ENCODE measurements around the gene ZDHHC19. TPM values are rescaled to one million over a fixed set of nuclear protein-coding genes. Genes with fewer than 3 reads are reported as not detected.

ZDHHC19 gene
- total RNA-seq, 6 experiments from 2014 or later = 0.18 to 5.8 (median 0.80) TPM

- H3K27ac ChIP-seq = peak overlapping the region in 1 of 3 donors; percentile 15
- no peaks in the 10 kb centered on the region for H3K9me3 ChIP-seq
- DNase-seq (no peak), ATAC-seq (peak in 1 of 4 donors; percentile 33)
- no peaks in the 10 kb centered on the region for H3K27me3 ChIP-seq
- intact Hi-C loops (cut with DNase I) = no loop called here
- H3K36me3 ChIP-seq = peaks cover 5 to 54% (median 19%) of the 10 kb centered on the region in 4 donors
- TF ChIP-seq POLR2A (IDR thresholded peaks at IDR 0.05) (no peak), CTCF (IDR thresholded peaks at IDR 0.05) (no peak)
- H3K4me1 ChIP-seq = no peaks in the 10 kb centered on the region
- no peak overlapping the region for H3K4me3 ChIP-seq
- WGBS (ENCODE audit: insufficient coverage, low coverage, low lambda C conversion rate, missing lambda C conversion rate) = 79% methylated on average over 11 of the region's 14 CpGs
These were observed 27.7 kb upstream of the ZDHHC19 start for GRCh38 chr3:196238612-196239560.

- ATAC-seq (no peak), DNase-seq (no peak)
- H3K9me3 ChIP-seq = no peaks in the 10 kb centered on the region
- 94% methylated on average over 2 of the region's 5 CpGs for WGBS (ENCODE audit: insufficient coverage, low coverage, low lambda C conversion rate, missing lambda C conversion rate)
- intact Hi-C loops (cut with DNase I) = no loop called here
- no peaks in the 10 kb centered on the region for H3K27me3 ChIP-seq
- no peak overlapping the region for H3K27ac ChIP-seq
- H3K36me3 ChIP-seq = peaks cover 5 to 63% (median 16%) of the 10 kb centered on the region in 4 donors
- no peak for TF ChIP-seq CTCF (IDR thresholded peaks at IDR 0.05)
- H3K4me3 ChIP-seq = no peak overlapping the region
- H3K4me1 ChIP-seq = no peaks in the 10 kb centered on the region
These were observed 26.0 kb upstream of the ZDHHC19 start for GRCh38 chr3:196237203-196237602.

GRCh38 chr3:196236223-196236622 lies 25.0 kb upstream of the ZDHHC19 start:
- Histone ChIP-seq H3K4me1 (no peaks in the 10 kb centered on the region), H3K36me3 (peaks cover 0 to 63% (median 16%) of the 10 kb centered on the region in 4 donors), H3K9me3 (no peaks in the 10 kb centered on the region), H3K27me3 (no peaks in the 10 kb centered on the region), H3K27ac (no peak overlapping the region), H3K4me3 (no peak overlapping the region)
- DNase-seq = no peak
- TF ChIP-seq CTCF (IDR thresholded peaks at IDR 0.05) = no peak
- TF ChIP-seq POLR2A (IDR thresholded peaks at IDR 0.05) = no peak
- intact Hi-C loops (cut with DNase I) = no loop called here
- 90% methylated on average over 7 of the region's 8 CpGs for WGBS (ENCODE audit: insufficient coverage, low coverage, low lambda C conversion rate, missing lambda C conversion rate)
- no peak for ATAC-seq

- 66% methylated on average over 12 of the region's 12 CpGs for WGBS (ENCODE audit: insufficient coverage, low coverage, low lambda C conversion rate, missing lambda C conversion rate)
- peak in 2 of 4 donors; percentile 15 to 21 for ATAC-seq
- no peak for DNase-seq
- Histone ChIP-seq H3K4me1 (no peaks in the 10 kb centered on the region), H3K4me3 (no peak overlapping the region), H3K27me3 (no peaks in the 10 kb centered on the region), H3K27ac (no peak overlapping the region), H3K9me3 (no peaks in the 10 kb centered on the region), H3K36me3 (peaks cover 0 to 62% (median 19%) of the 10 kb centered on the region in 4 donors)
- TF ChIP-seq CTCF (IDR thresholded peaks at IDR 0.05) = no peak
- no peak for TF ChIP-seq POLR2A (IDR thresholded peaks at IDR 0.05)
- intact Hi-C loops (cut with DNase I) = no loop called here
These were observed 24.4 kb upstream of the ZDHHC19 start for GRCh38 chr3:196235452-196236122.
